OCI-LY7 (cell line): Measurements from ENCODE around the gene AMPH.
"Not testable (repeated sequence)": the region's sequence is repeated elsewhere in the genome, so short reads cannot be mapped to it uniquely, and the experiment has no call there.

Experiments
- CTCF ChIP-seq: fragments of 200-600 bp; sonication (generic); conservative IDR thresholded peaks from 2 replicates; pipeline ENCODE4 v1.5.1; 2014; ENCODE audit warnings: mild to moderate bottlenecking, antibody characterized with exemption, low read length, moderate library complexity, mixed read lengths
- EZH2phosphoT487 ChIP-seq: fragments of 200-600 bp; sonication (generic); IDR thresholded peaks from 2 replicates; pipeline ENCODE4 v1.6.1; 2018; ENCODE audit warnings: low read depth, borderline replicate concordance, mild to moderate bottlenecking, mixed run types, antibody characterized with exemption, low read length, moderate library complexity, mixed read lengths

- not testable (repeated sequence) for TF ChIP-seq CTCF, EZH2phosphoT487
Observed at GRCh38 chr7:38342135-38342534, 289.0 kb downstream of the AMPH start.
